Measurements from ENCODE around the gene TSR3.

The TSR3 gene

DNA sequence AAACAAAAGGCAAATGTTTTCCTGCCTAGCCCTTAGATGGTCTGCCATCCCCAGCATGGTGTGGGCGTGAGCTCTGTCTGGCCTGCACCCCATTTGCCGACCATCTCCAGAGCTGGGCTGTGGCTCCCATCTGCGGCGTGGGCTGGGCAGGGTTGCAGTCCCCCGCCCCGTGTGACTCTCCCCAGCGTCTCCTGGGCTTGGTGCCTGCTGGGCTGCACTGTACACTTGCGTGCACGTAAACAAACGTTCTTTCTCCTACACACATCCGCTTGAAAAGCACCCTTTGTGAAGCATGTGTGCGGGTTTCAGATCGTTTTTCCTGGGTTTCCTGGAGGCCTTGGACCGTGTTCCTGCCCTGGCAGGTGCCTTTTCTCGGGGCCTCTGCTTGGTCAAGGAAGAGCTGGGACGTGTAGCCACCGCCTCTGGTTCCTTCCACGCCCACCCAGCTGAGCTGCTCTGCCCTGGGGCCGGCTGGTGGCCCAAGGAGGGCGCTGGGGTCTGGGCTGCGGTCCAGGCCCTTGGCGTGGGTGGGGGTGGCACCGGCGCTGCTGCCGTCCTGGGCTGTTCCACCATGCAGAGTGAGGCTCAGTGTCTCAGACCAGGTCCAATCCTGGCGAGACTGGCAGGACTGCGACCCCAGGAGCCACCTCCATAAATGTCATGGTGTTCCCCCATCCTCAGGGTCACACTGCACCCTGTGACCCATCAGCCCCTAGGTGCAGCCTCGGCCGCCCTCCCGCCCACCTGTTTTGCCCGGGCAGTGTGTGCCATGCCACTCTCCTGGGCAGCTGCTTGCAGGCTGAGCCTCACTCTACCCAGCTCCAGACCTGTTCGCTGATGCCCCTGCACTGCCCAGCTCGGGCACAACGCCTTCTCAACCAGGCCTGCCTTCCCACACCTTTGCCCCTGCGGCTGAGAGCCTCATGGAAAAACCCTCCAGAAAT, 28.1 kb downstream of the TSR3 start:
- H3K9me3 Mint-ChIP-seq: no peaks in the 10 kb centered on the region

DNA sequence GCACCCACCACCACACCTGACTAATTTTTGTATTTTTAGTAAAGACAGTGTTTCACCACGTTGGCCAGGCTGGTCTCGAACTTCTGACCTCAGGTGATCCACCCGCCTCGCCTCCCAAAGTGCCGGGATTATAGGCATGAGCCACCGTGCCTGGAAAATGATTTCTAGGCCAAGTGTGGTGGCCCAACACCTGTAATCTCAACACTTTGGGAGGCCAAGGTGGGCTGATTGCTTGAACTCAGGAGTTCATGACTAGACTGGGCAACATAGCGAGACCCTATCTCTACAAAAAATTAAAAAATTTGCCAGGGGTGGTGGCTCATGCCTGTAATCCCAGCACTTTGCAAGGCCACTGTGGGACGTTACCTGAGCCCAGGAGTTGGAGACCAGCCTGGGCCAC, 29.3 kb downstream of the TSR3 start:
- no peak overlapping the region for H3K27ac Mint-ChIP-seq
- no peak for DNase-seq
- H3K36me3 Mint-ChIP-seq (ENCODE audit: low read depth): peaks cover 45% of the 10 kb centered on the region
- no peak overlapping the region for H3K4me3 Mint-ChIP-seq
- TF ChIP-seq, protein P1, sequence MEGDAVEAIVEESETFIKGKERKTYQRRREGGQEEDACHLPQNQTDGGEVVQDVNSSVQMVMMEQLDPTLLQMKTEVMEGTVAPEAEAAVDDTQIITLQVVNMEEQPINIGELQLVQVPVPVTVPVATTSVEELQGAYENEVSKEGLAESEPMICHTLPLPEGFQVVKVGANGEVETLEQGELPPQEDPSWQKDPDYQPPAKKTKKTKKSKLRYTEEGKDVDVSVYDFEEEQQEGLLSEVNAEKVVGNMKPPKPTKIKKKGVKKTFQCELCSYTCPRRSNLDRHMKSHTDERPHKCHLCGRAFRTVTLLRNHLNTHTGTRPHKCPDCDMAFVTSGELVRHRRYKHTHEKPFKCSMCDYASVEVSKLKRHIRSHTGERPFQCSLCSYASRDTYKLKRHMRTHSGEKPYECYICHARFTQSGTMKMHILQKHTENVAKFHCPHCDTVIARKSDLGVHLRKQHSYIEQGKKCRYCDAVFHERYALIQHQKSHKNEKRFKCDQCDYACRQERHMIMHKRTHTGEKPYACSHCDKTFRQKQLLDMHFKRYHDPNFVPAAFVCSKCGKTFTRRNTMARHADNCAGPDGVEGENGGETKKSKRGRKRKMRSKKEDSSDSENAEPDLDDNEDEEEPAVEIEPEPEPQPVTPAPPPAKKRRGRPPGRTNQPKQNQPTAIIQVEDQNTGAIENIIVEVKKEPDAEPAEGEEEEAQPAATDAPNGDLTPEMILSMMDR (IDR thresholded peaks at IDR 0.05): no peak
- H3K4me1 Mint-ChIP-seq: peaks cover 4% of the 10 kb centered on the region
- H3K27me3 Mint-ChIP-seq (ENCODE audit: low read depth, poor library complexity): no peaks in the 10 kb centered on the region
- H3K9me3 Mint-ChIP-seq: no peaks in the 10 kb centered on the region

More for the DNA sequence above, 28.1 kb downstream of the TSR3 start:
- Mint-ChIP-seq H3K4me1 (peaks cover 4% of the 10 kb centered on the region), H3K27me3 (ENCODE audit: low read depth, poor library complexity) (no peaks in the 10 kb centered on the region), H3K4me3 (no peak overlapping the region), H3K27ac (no peak overlapping the region), H3K36me3 (ENCODE audit: low read depth) (peaks cover 33% of the 10 kb centered on the region)
- no peak for DNase-seq
- TF ChIP-seq, protein P1 (IDR thresholded peaks at IDR 0.05): no peak

DNA sequence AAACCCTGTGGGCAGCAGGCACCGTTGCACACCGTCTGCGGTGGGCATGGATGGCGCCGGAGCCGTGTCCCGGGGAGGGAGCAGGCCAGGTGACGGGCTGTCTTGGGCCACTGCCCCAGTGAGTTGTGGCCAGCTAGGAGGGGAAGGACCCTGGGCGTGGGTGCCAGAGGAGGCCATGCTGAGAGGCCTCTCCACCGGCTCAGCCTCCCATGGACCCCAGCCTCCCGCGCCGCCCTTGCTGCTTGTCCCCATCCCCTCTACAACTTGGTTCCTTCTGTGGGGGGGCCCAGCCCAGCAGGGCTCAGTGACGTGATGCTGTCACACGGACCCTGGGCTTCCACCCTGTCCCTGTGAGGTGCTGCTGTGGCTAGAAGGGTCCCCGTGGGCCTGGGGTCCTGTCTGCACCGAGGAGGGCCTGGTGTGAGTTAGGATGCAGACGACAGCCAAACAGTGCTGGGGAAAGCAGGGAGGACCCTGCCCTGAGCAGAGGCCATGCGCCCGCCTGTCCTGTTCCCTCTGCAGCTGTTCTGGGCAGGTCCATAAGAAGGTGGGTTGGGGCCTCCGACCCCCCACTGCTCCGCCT, 30.9 kb downstream of the TSR3 start:
- no peak for DNase-seq
- H3K27ac Mint-ChIP-seq: no peak overlapping the region
- H3K4me1 Mint-ChIP-seq: no peaks in the 10 kb centered on the region
- H3K9me3 Mint-ChIP-seq: no peaks in the 10 kb centered on the region
- H3K27me3 Mint-ChIP-seq (ENCODE audit: low read depth, poor library complexity): no peaks in the 10 kb centered on the region
- H3K36me3 Mint-ChIP-seq (ENCODE audit: low read depth): peaks cover 62% of the 10 kb centered on the region
- TF ChIP-seq, protein P1 (IDR thresholded peaks at IDR 0.05): no peak
- H3K4me3 Mint-ChIP-seq: no peak overlapping the region

DNA sequence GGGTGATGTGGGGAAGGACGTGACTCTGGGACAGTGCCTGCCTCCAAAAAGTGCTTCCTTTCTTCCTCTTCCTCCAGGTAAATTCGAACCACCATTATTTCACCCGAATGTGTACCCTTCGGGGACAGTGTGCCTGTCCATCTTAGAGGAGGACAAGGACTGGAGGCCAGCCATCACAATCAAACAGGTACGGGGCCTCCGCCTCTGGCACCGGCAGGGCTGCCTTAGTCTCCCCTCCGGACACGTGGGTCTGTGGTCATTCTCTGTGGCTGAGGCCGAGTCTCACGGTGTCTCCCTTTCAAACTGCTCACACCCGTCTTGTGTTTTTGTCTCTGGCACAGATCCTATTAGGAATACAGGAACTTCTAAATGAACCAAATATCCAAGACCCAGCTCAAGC, 31.6 kb downstream of the TSR3 start:
- DNase-seq: no peak
- Mint-ChIP-seq H3K4me3 (no peak overlapping the region), H3K9me3 (no peaks in the 10 kb centered on the region), H3K27me3 (ENCODE audit: low read depth, poor library complexity) (no peaks in the 10 kb centered on the region), H3K36me3 (ENCODE audit: low read depth) (peaks cover 66% of the 10 kb centered on the region), H3K4me1 (no peaks in the 10 kb centered on the region), H3K27ac (no peak overlapping the region)
- TF ChIP-seq, protein P1 (IDR thresholded peaks at IDR 0.05): no peak

DNA sequence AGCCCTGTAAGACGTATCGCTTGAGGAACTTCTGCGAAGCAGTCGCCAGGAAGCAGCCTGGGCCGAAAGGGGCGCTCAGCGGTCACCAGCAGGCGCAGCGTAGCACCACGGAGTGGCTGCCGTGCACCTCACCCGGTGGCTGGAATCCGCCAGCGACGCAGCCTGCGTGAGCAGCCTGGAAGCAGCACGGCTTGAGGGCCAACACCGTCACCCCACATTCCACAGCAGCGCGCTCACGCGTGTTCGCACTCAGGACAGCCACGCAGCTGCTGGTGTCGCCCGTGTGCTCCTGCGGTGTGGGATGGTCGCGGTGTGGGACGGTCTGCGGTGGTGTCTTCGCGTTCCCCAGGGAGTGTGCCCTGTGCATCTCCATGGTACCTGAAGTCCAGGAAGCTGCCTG, 32.6 kb downstream of the TSR3 start:
- Mint-ChIP-seq H3K27me3 (ENCODE audit: low read depth, poor library complexity) (no peaks in the 10 kb centered on the region), H3K27ac (no peak overlapping the region), H3K36me3 (ENCODE audit: low read depth) (peaks cover 65% of the 10 kb centered on the region), H3K4me1 (no peaks in the 10 kb centered on the region), H3K4me3 (no peak overlapping the region), H3K9me3 (no peaks in the 10 kb centered on the region)
- DNase-seq: no peak
- TF ChIP-seq, protein P1 (IDR thresholded peaks at IDR 0.05): no peak
